ENCODE measurements around the gene TTLL10. TPM values are rescaled to one million over a fixed set of nuclear protein-coding genes. Genes with fewer than 3 reads are reported as not detected.

The TTLL10 gene
- polyA plus RNA-seq, 1 donor (not counting 4 experiments of a cell fraction or from before 2014, with no cell fraction given), result not detected

GRCh38 chr1:1239227-1239613 is 65.5 kb downstream of the TTLL10 start:
- dilution Hi-C loops (cut with MboI; ENCODE audit: extremely low pct_ligation_motif_present, low sequenced_read_pairs), result no loop called here
- H3K9me1 ChIP-seq (ENCODE audit: control insufficient read depth, extremely low read depth, insufficient read depth, low read length), result no peaks in the 10 kb centered on the region
- TF ChIP-seq EZH2 (IDR thresholded peaks at IDR 0.05; ENCODE audit: low read length) (no peak), CTCF (optimal IDR thresholded peaks at IDR 0.05 in 1 of 3, IDR thresholded peaks at IDR 0.05 in 1 of 3, conservative IDR thresholded peaks at IDR 0.05 in 1 of 3; ENCODE audit: extremely low read depth in 1 of 3, insufficient read depth in 2 of 3, low read length in 3 of 3) (no peak)
- H3K4me2 ChIP-seq (ENCODE audit: control insufficient read depth, extremely low read depth, insufficient read depth, low read depth, low read length), result no peak overlapping the region
- H3K27me3 ChIP-seq (ENCODE audit: control insufficient read depth, extremely low read depth, insufficient read depth, low read length), result peaks cover 6% of the 10 kb centered on the region
- FAIRE-seq (no peak), DNase-seq (ENCODE audit: low read depth, low spot score) (no peak)
- no peak overlapping the region for H3K27ac ChIP-seq (ENCODE audit: control insufficient read depth, insufficient read depth, low read length)
- peaks cover 2% of the 10 kb centered on the region for H3K79me2 ChIP-seq (ENCODE audit: control insufficient read depth, insufficient read depth, low read length)
- H3K9me3 ChIP-seq (ENCODE audit: control insufficient read depth, low read depth, low read length), result no peaks in the 10 kb centered on the region
- peaks cover 15% of the 10 kb centered on the region for H3K4me1 ChIP-seq (ENCODE audit: control insufficient read depth, extremely low read depth, insufficient read depth, low read length)
- peaks cover 0 to 3% of the 10 kb centered on the region in 2 experiments for H3K36me3 ChIP-seq (ENCODE audit: control insufficient read depth in 2 of 2, extremely low read depth in 1 of 2, insufficient read depth in 2 of 2, low read length in 2 of 2)
- no peaks in the 10 kb centered on the region for H4K20me1 ChIP-seq (ENCODE audit: control insufficient read depth, extremely low read depth, insufficient read depth, low read length)
- no peak overlapping the region for H3K9ac ChIP-seq (ENCODE audit: control insufficient read depth, extremely low read depth, insufficient read depth, low read length)
- no peak overlapping the region for H2AFZ ChIP-seq (ENCODE audit: control insufficient read depth, low read length)
- no peak overlapping the region for H3K4me3 ChIP-seq (ENCODE audit: control insufficient read depth in 2 of 3, extremely low read depth in 1 of 3, insufficient read depth in 2 of 3, low read depth in 1 of 3, low read length in 3 of 3)

GRCh38 chr1:1239614-1240347 is 66.1 kb downstream of the TTLL10 start:
- no peak for DNase-seq (ENCODE audit: low read depth, low spot score)
- no peak overlapping the region for H3K9ac ChIP-seq (ENCODE audit: control insufficient read depth, extremely low read depth, insufficient read depth, low read length)

More at GRCh38 chr1:1239614-1240347, 66.1 kb downstream of the TTLL10 start:
- TF ChIP-seq CTCF (optimal IDR thresholded peaks at IDR 0.05 in 1 of 3, IDR thresholded peaks at IDR 0.05 in 1 of 3, conservative IDR thresholded peaks at IDR 0.05 in 1 of 3; ENCODE audit: extremely low read depth in 1 of 3, insufficient read depth in 2 of 3, low read length in 3 of 3) (no peak), EZH2 (IDR thresholded peaks at IDR 0.05; ENCODE audit: low read length) (no peak)
- H3K36me3 ChIP-seq (ENCODE audit: control insufficient read depth in 2 of 2, extremely low read depth in 1 of 2, insufficient read depth in 2 of 2, low read length in 2 of 2), result no peaks in the 10 kb centered on the region
- H3K4me1 ChIP-seq (ENCODE audit: control insufficient read depth, extremely low read depth, insufficient read depth, low read length), result peaks cover 15% of the 10 kb centered on the region
- FAIRE-seq, result no peak
- no peak overlapping the region for H3K4me2 ChIP-seq (ENCODE audit: control insufficient read depth, extremely low read depth, insufficient read depth, low read depth, low read length)
- H3K9me1 ChIP-seq (ENCODE audit: control insufficient read depth, extremely low read depth, insufficient read depth, low read length), result no peaks in the 10 kb centered on the region
- no peaks in the 10 kb centered on the region for H4K20me1 ChIP-seq (ENCODE audit: control insufficient read depth, extremely low read depth, insufficient read depth, low read length)
- H3K27ac ChIP-seq (ENCODE audit: control insufficient read depth, insufficient read depth, low read length), result no peak overlapping the region
- dilution Hi-C loops (cut with MboI; ENCODE audit: extremely low pct_ligation_motif_present, low sequenced_read_pairs), result no loop called here
- no peaks in the 10 kb centered on the region for H3K79me2 ChIP-seq (ENCODE audit: control insufficient read depth, insufficient read depth, low read length)
- H3K4me3 ChIP-seq (ENCODE audit: control insufficient read depth in 2 of 3, extremely low read depth in 1 of 3, insufficient read depth in 2 of 3, low read depth in 1 of 3, low read length in 3 of 3), result no peak overlapping the region
- peaks cover 6% of the 10 kb centered on the region for H3K27me3 ChIP-seq (ENCODE audit: control insufficient read depth, extremely low read depth, insufficient read depth, low read length)
- no peaks in the 10 kb centered on the region for H3K9me3 ChIP-seq (ENCODE audit: control insufficient read depth, low read depth, low read length)
- H2AFZ ChIP-seq (ENCODE audit: control insufficient read depth, low read length), result no peak overlapping the region

Measured in keratinocyte (primary cell).